ENCODE measurements around the gene ZNF160.
A peak's percentile ranks its signal among the peaks of the same experiment; 100 is the strongest.
"Not testable (repeated sequence)": the region's sequence is repeated elsewhere in the genome, so short reads cannot be mapped to it uniquely, and the experiment has no call there.

The ZNF160 gene

DNA sequence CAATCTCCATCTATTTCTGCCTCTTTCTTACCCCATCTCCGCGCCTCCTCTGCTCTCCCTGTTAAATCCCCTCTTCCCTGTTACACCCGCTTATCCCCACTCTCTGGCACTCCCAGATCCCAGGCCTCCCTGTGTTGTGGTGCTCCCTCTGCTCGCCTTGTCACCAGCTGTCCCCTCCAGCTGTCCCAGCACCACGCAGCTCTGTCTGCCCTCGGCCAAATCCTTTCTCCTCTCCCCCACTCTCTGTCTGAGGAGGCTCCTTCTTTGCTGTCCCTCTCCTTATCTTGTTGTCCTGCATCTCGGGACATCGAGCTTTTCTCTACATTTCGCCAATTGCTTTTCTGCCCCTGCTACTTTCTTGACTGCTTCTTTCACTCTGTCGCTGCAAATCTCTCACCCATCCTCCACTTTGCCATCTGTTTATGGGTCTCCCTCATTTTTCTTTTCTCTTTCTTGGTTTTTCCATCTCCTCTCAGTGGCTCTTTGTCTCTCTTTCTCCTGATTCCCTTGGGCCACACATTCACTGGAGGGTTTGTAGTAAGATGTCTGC lies 941 bp downstream of the ZNF160 start:
- TF ChIP-seq, protein P1, sequence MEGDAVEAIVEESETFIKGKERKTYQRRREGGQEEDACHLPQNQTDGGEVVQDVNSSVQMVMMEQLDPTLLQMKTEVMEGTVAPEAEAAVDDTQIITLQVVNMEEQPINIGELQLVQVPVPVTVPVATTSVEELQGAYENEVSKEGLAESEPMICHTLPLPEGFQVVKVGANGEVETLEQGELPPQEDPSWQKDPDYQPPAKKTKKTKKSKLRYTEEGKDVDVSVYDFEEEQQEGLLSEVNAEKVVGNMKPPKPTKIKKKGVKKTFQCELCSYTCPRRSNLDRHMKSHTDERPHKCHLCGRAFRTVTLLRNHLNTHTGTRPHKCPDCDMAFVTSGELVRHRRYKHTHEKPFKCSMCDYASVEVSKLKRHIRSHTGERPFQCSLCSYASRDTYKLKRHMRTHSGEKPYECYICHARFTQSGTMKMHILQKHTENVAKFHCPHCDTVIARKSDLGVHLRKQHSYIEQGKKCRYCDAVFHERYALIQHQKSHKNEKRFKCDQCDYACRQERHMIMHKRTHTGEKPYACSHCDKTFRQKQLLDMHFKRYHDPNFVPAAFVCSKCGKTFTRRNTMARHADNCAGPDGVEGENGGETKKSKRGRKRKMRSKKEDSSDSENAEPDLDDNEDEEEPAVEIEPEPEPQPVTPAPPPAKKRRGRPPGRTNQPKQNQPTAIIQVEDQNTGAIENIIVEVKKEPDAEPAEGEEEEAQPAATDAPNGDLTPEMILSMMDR (IDR thresholded peaks at IDR 0.05; ENCODE audit: low read depth, low read length, missing control alignments), result no peak
- peak overlapping the region; percentile 93 for H3K4me3 ChIP-seq (ENCODE audit: low read depth, low read length)
- DNase-seq (ENCODE audit: low read depth), result no peak
- in situ Hi-C loops (cut with HindIII; ENCODE audit: low sequenced_read_pairs), result no loop called here

DNA sequence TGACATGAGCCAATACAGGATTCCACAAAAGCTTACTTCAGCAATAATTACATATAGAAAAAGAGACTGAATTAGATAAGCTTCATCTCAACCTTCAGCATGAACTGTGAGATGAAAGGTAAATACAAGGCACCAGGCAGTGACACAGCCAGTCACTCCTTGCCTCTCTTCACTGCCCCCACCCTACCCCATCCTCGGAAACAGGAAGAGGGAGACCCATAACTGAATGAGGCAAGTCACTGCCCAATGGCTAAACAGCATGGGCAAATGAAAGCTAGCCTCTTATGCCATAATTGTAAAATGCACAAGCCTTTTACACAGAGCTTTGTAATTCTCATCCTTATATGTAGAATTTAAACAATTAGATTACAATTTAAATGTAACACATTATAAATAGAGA lies 1.7 kb downstream of the ZNF160 start:
- no peak overlapping the region for H3K4me3 ChIP-seq (ENCODE audit: low read depth, low read length)
- in situ Hi-C loops (cut with HindIII; ENCODE audit: low sequenced_read_pairs), result no loop called here
- DNase-seq (ENCODE audit: low read depth), result no peak
- TF ChIP-seq, protein P1 (IDR thresholded peaks at IDR 0.05; ENCODE audit: low read depth, low read length, missing control alignments), result no peak

DNA sequence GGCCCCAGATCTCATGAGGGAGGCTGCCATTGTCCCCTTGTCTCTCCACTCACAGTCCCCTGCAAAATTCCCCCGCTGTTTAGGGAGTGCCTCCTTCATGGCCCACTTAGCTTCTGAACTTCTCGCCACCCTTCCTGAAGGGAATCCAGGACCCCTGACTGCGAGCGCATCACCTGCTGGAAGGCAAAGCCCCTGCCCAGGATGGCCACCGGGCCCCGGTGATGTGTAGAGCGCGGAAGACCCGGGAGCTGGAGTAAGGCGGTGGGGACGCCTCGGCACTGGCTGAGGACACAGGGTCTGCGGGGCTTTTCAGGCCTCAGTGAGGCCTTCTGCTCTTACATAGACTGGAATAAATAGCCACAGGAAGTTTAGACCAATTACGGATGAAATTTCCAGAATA lies 4.7 kb downstream of the ZNF160 start:
- in situ Hi-C loops (cut with HindIII; ENCODE audit: low sequenced_read_pairs); DNase-seq (ENCODE audit: low read depth): not testable (repeated sequence)

DNA sequence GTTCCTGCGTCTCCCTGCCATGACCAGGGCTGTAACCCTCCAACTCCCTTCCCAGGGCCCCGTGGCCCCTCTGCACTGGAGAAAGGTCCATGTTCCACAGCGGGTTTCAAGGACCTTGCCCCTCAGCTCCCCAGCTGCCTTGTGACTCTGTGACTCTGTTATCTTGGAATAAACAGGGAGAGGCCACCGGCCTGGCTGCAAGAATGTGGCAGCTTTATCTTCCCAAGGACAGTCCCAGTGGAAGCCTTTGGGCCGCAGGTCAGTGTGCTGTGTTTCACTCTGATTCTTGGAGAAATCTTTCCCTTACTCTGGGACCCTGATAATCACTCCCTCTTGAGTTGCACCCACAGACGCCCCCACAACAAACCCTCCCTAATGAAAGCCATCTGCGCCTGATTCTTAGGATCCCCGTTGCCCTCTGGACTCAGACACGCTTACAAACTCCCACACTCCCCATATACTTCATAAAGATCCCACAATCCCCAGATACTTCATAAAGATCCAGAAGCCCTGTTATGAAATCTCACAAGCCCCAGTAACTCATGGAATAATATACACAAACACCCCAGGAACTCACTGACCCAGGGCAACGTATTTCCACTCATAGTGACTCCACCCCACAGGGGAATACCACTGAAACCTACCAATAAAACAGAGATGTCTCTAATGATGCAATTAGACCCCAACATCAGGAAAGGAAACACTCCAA lies 6.1 kb downstream of the ZNF160 start:
- in situ Hi-C loops (cut with HindIII; ENCODE audit: low sequenced_read_pairs); H3K4me3 ChIP-seq (ENCODE audit: low read depth, low read length); DNase-seq (ENCODE audit: low read depth): not testable (repeated sequence)

More for the DNA sequence above, 4.7 kb downstream of the ZNF160 start:
- not testable (repeated sequence) for H3K4me3 ChIP-seq (ENCODE audit: low read depth, low read length)

DNA sequence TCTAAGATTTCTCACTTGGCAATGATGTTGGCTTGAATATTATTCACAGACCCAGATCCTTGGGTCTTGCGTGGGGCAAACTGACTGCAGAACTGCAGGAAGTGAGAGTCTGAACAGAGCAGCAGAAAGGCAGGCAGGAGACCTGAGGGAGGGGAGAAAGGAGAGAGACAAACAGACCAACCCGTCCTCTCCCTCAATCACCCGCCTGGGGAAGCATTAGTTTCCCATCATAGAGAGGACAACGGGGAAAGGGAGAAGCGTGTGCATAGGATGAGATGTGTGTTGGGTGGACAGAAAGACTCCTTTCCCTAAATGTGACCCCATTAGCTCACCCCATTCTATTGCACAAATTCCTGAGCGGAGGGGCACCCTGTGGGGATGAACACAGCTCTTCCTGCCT lies 6.6 kb downstream of the ZNF160 start:
- H3K4me3 ChIP-seq (ENCODE audit: low read depth, low read length); DNase-seq (ENCODE audit: low read depth); in situ Hi-C loops (cut with HindIII; ENCODE audit: low sequenced_read_pairs): not testable (repeated sequence)

DNA sequence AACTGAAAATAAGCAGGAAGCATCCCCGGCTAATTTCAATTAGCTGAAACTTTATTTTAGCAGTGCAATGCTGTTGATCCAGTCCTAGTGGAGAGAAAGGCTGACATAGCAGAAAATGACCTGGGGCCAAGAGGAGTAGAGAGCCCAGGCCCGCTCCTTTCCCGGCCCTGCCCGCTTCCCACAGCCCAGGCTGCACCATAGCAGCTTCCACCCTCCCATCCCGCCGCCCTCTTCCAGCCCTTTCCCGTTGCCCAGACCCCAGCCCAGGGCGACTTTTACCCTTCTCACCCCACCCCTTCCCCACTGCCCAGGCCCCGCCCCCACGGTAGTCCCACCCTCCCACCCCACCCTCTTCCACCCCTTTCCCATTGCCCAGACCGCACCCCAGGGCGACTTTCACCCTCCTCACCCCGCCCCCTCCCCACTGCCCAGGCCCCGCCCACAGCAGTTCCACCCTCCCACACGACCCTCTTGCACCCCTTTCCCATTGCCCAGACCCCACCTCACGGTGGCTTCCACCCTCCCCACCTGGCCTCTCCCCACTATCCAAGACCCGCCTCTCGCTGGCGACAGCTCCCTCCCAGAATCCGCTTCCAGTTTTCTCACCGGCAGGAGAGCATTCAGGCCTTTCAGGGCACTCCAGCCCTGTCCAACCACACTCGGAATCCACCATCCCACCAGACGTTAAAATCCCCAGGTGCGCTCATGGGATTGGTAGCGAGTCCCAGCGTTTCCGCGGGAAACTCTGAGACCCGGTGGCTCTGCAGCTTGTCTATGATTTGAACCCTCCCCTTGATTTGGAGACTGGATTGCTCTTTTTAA lies 8.3 kb downstream of the ZNF160 start:
- in situ Hi-C loops (cut with HindIII; ENCODE audit: low sequenced_read_pairs), result no loop called here
- DNase-seq (ENCODE audit: low read depth), result no peak
- TF ChIP-seq, protein P1 (IDR thresholded peaks at IDR 0.05; ENCODE audit: low read depth, low read length, missing control alignments), result no peak
- H3K4me3 ChIP-seq (ENCODE audit: low read depth, low read length), result no peak overlapping the region

DNA sequence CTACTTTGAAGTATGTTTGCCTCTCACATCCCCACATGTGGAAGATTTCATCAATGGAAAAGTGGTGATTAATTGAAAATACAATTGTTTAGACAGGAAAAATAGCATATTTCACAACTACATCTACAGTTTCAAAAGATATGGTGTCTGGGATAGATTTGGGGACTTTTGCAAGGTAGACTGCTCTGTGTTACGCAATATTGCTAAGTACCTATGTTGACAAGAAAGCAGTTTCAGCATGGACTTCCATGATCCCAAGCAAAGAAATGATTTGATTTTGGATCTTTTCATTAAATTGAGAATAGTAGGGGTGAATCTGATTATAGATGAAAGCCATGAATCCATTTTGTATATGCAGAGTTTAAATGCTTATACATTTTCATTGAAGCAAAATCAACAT lies 10.5 kb downstream of the ZNF160 start:
- TF ChIP-seq, protein P1 (IDR thresholded peaks at IDR 0.05; ENCODE audit: low read depth, low read length, missing control alignments), result no peak
- H3K4me3 ChIP-seq (ENCODE audit: low read depth, low read length), result no peak overlapping the region
- in situ Hi-C loops (cut with HindIII; ENCODE audit: low sequenced_read_pairs), result no loop called here
- DNase-seq (ENCODE audit: low read depth), result no peak
